ENCODE results near the gene TICAM2.
A peak's percentile ranks its signal among the peaks of the same experiment; 100 is the strongest.

Gene TICAM2

DNA sequence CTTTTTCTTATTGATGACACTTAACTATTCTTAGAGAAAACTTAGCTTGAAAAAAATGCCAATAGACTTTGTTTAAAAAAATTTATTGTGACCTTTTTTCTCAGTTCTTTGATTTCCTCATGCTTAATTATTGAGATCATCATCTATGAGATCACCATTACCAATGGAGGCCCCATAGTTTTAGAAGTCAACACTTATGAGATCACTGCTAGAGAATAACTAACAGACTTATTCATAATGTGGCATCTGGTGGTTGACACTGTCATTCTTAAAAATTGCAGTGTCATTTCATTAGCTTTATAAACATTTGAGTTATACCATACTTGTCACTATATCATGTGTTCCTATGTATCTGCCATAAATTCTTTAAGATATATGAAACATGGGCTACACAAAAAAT, 42.8 kb downstream of the TICAM2 start:
- TF ChIP-seq, protein P1, sequence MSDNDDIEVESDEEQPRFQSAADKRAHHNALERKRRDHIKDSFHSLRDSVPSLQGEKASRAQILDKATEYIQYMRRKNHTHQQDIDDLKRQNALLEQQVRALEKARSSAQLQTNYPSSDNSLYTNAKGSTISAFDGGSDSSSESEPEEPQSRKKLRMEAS (IDR thresholded peaks at IDR 0.05; ENCODE audit: low read depth, low read length) = no peak
- TF ChIP-seq POLR2A (IDR thresholded peaks at IDR 0.05; ENCODE audit: extremely low read depth, insufficient read length) = no peak
- TF ChIP-seq MYC (IDR thresholded peaks at IDR 0.05; ENCODE audit: low read depth, low read length) = no peak
- TF ChIP-seq CTCF (IDR thresholded peaks at IDR 0.05; ENCODE audit: low read depth, low read length) = no peak
- no peak for DNase-seq (ENCODE audit: low read depth)
- no peak overlapping the region for H3K4me3 ChIP-seq (ENCODE audit: low read depth, low read length)

DNA sequence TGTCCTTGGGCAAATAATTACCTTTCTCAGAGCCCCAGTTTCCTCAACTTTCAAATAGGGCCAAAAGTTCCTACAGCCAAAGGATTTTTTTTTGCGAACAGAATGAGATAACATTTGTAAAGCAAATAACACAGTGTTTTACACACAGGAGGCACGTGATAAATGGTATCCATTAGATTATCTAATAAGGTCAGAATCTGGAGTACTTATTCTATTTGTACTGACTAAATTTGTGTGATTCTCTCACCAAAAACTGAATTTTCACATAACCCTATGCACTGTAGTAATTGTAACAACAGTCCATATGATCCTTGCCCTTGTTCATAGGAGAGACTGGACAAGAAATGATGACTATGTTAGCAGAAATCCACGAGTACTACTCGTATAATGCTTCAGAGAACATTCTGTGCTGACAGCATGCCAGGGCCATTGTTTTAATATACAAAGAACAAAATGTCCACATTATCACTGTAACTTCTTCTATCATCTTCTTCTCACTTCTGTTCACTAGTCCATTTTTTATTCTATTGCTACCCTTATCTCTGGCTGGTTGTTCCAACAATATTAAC, 43.8 kb downstream of the TICAM2 start:
- TF ChIP-seq, protein P1 (IDR thresholded peaks at IDR 0.05; ENCODE audit: low read depth, low read length) = no peak
- TF ChIP-seq CTCF (IDR thresholded peaks at IDR 0.05; ENCODE audit: low read depth, low read length) (no peak), MYC (IDR thresholded peaks at IDR 0.05; ENCODE audit: low read depth, low read length) (no peak), POLR2A (IDR thresholded peaks at IDR 0.05; ENCODE audit: extremely low read depth, insufficient read length) (no peak)
- no peak for DNase-seq (ENCODE audit: low read depth)
- H3K4me3 ChIP-seq (ENCODE audit: low read depth, low read length) = no peak overlapping the region

DNA sequence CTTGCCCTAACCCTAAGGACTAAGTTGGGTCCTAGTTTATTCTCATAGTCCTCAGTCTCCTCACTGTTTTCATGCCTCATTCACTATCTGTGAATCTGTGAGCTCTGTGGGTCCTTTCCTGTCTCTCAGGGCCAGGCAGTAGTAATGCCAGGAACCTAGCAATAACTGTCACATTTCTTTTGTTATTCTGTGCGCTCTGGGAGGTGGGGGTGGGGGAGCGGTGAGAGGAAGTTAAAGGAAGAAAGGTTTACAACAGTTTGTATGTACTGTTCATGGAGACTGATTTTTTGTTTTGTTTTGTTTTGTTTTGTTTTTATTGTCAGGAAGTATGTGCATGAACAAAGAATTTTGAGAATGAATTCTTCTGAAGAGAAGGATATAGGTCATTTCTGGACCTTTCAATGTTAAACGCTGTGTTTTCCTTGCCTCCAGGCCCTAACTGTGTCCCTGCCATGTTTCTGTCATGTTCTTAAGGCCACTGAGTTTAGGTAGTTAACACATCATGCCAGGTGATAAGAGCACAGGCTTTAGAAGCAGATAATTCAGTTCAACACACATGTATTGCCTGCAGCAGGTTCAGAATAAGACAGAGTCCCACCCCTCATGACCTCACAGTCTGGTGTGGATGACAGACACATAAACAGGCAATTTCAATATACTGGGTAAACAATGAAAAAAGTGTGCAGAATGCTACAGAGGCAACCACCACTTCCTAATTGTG, 44.5 kb downstream of the TICAM2 start:
- no peak overlapping the region for H3K4me3 ChIP-seq (ENCODE audit: low read depth, low read length)
- DNase-seq (ENCODE audit: low read depth) = peak; percentile 17
- TF ChIP-seq CTCF (IDR thresholded peaks at IDR 0.05; ENCODE audit: low read depth, low read length) (no peak), MYC (IDR thresholded peaks at IDR 0.05; ENCODE audit: low read depth, low read length) (no peak), POLR2A (IDR thresholded peaks at IDR 0.05; ENCODE audit: extremely low read depth, insufficient read length) (no peak)
- TF ChIP-seq, protein P1 (IDR thresholded peaks at IDR 0.05; ENCODE audit: low read depth, low read length) = no peak

DNA sequence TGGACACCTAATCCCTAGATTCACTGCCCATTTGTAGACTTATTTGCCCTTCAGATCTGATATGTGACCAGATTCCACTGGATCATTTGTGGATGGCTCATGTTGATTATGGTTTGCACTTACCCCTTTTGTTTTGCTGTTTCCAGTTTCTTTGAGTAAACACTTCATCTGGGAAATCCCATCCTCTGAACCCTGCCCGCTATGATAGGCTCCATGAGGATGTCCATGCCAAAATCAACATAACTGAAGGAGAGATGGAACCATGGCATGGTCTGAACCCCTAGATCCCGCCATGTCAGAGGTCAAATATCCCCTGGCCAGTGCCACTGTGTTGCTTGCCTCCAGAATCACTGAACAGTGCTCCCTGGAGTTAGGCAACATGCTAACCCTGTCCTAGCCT, 46.0 kb downstream of the TICAM2 start:
- no peak overlapping the region for H3K4me3 ChIP-seq (ENCODE audit: low read depth, low read length)
- TF ChIP-seq POLR2A (IDR thresholded peaks at IDR 0.05; ENCODE audit: extremely low read depth, insufficient read length) (no peak), MYC (IDR thresholded peaks at IDR 0.05; ENCODE audit: low read depth, low read length) (no peak), CTCF (IDR thresholded peaks at IDR 0.05; ENCODE audit: low read depth, low read length) (no peak)
- TF ChIP-seq, protein P1 (IDR thresholded peaks at IDR 0.05; ENCODE audit: low read depth, low read length) = no peak
- DNase-seq (ENCODE audit: low read depth) = no peak

- TF ChIP-seq, protein P1 (IDR thresholded peaks at IDR 0.05; ENCODE audit: low read depth, low read length) = no peak
- no peak for TF ChIP-seq POLR2A (IDR thresholded peaks at IDR 0.05; ENCODE audit: extremely low read depth, insufficient read length)
- TF ChIP-seq CTCF (IDR thresholded peaks at IDR 0.05; ENCODE audit: low read depth, low read length) = no peak
- no peak for TF ChIP-seq MYC (IDR thresholded peaks at IDR 0.05; ENCODE audit: low read depth, low read length)
- DNase-seq (ENCODE audit: low read depth) = no peak
- H3K4me3 ChIP-seq (ENCODE audit: low read depth, low read length) = no peak overlapping the region
These were observed 47.1 kb downstream of the TICAM2 start for GRCh38 chr5:115555084-115555633.
